Lower leg skin (tissue), 4 donors: ENCODE measurements around the gene NCAPG2. TPM values are rescaled to one million over a fixed set of nuclear protein-coding genes. Genes with fewer than 3 reads are reported as not detected.
A peak's percentile ranks its signal among the peaks of the same experiment; 100 is the strongest.

Experiments
- DNase-seq, 2 donors: peaks; one replicate each; pipeline ENCODE4 v3.0.0-alpha.2; 2019; ENCODE audit warnings: low spot score in 2 of 2
- H3K4me3 ChIP-seq: fragments of 200-600 bp; sonication (generic); 2 replicates; pipeline ENCODE4 v1.5.1; 2017; ENCODE audit warnings: mild to moderate bottlenecking, low read depth; ENCODE audit not compliant: poor library complexity, severe bottlenecking
- CTCF ChIP-seq, 3 donors: fragments of 450-650 bp; IDR thresholded peaks; one replicate each; pipeline ENCODE4 v1.5.1; 2016; ENCODE audit warnings: antibody characterized with exemption in 3 of 3, mild to moderate bottlenecking in 3 of 3, moderate library complexity in 2 of 3
- POLR2A ChIP-seq, 2 donors: fragments of 450-650 bp; IDR thresholded peaks; one replicate each; pipeline ENCODE4 v1.6.1; 2016 to 2017; ENCODE audit warnings: antibody characterized with exemption in 2 of 2, mild to moderate bottlenecking in 1 of 2, moderate library complexity in 1 of 2
- WGBS, 2 donors: methylation state at CpG; one replicate each; pipeline ENCODE4 v1.1.5; 2018; 5-methylcytosine and 5-hydroxymethylcytosine counted together
- intact Hi-C: fragments of 100-400 bp; cut with DNase I; formaldehyde crosslinking; loops from one replicate; pipeline ENCODE4 v1.15.0; 2023; ENCODE audit warnings: low total_unique reads
- total RNA-seq, 4 donors: library from RNA; depleted of rRNA; stranded (reverse); fragments of >200 nt; gene quantifications; one replicate each; pipeline ENCODE4 v1.1.0, GENCODE V29; 2016

NCAPG2 gene
- total RNA-seq, 4 donors from 2014 or later: 5.2 to 9.7 (median 6.1) TPM

GRCh38 chr7:158655507-158655906 is 49.1 kb downstream of the NCAPG2 start:
- intact Hi-C loops: no loop called here
- 96 to 97% methylated on average over 11 of the region's 11 CpGs for WGBS, 2 donors
- H3K4me3 ChIP-seq: no peak overlapping the region
- DNase-seq: no peak
- TF ChIP-seq CTCF (IDR thresholded peaks at IDR 0.05) (no peak), POLR2A (IDR thresholded peaks at IDR 0.05) (no peak)

GRCh38 chr7:158651968-158652565 is 52.5 kb downstream of the NCAPG2 start:
- 89 to 93% methylated on average over 11 of the region's 11 CpGs for WGBS, 2 donors
- TF ChIP-seq CTCF (IDR thresholded peaks at IDR 0.05) (no peak), POLR2A (IDR thresholded peaks at IDR 0.05) (no peak)
- intact Hi-C loops: no loop called here
- DNase-seq: no peak
- no peak overlapping the region for H3K4me3 ChIP-seq

- intact Hi-C loops: no loop called here
- H3K4me3 ChIP-seq: no peak overlapping the region
- WGBS, 2 donors: 70 to 80% methylated on average over 7 of the region's 7 CpGs
- TF ChIP-seq CTCF (IDR thresholded peaks at IDR 0.05) (no peak), POLR2A (IDR thresholded peaks at IDR 0.05) (no peak)
- no peak for DNase-seq
Measured at GRCh38 chr7:158650821-158651225, 53.8 kb downstream of the NCAPG2 start.

GRCh38 chr7:158649279-158649678 is 55.3 kb downstream of the NCAPG2 start:
- no peak overlapping the region for H3K4me3 ChIP-seq
- intact Hi-C loops: no loop called here
- peak in 1 of 2 donors; percentile 22 for DNase-seq
- no peak for TF ChIP-seq POLR2A (IDR thresholded peaks at IDR 0.05)
- TF ChIP-seq CTCF (IDR thresholded peaks at IDR 0.05): no peak
- WGBS, 2 donors: 41 to 45% methylated on average over 2 of the region's 2 CpGs

- no peak for TF ChIP-seq POLR2A (IDR thresholded peaks at IDR 0.05)
- no peak for TF ChIP-seq CTCF (IDR thresholded peaks at IDR 0.05)
- WGBS, 2 donors: 85 to 91% methylated on average over 9 of the region's 9 CpGs
- H3K4me3 ChIP-seq: no peak overlapping the region
- intact Hi-C loops: no loop called here
- DNase-seq: no peak
Measured at GRCh38 chr7:158648787-158649186, 55.8 kb downstream of the NCAPG2 start.

GRCh38 chr7:158648168-158648567 is 56.4 kb downstream of the NCAPG2 start:
- 67 to 71% methylated on average over 7 of the region's 7 CpGs for WGBS, 2 donors
- intact Hi-C loops: no loop called here
- H3K4me3 ChIP-seq: no peak overlapping the region
- TF ChIP-seq POLR2A (IDR thresholded peaks at IDR 0.05): no peak
- no peak for TF ChIP-seq CTCF (IDR thresholded peaks at IDR 0.05)
- DNase-seq: no peak
